ENCODE results near the gene DCP2.

The DCP2 gene

DNA sequence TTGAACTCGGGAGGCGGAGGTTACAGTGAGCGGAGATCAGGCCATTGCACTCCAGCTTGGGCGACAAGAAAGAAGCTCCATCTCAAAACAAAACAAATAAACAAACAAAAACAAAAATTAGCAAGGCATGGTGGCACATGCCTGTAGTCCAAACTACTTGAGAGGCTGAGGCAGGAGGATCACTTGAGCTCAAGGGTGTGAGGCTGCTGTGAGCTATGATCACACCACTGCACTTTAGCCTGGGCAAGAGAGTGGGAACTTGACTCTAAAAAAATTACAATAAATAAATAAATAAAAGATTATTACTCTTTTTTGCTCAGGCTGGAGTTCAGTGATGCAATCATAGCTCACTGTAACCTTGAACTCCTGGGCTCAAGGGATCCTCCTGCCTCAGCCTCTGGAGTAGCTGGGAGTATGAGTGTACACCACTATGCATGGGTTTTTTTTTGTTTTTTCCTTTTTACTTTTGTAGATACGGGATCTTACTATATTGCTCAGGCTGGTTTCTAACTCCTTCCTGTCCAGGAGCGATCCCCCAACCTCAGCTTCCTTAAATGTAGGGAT, 9.0 kb upstream of the DCP2 start:
- DNase-seq (ENCODE audit: low read depth), result no peak

- DNase-seq (ENCODE audit: low read depth), result no peak
Observed at GRCh38 chr5:112968411-112969106, 8.0 kb upstream of the DCP2 start.

GRCh38 chr5:112971276-112971675, 5.3 kb upstream of the DCP2 start:
- DNase-seq (ENCODE audit: low read depth), result no peak

- no peak for DNase-seq (ENCODE audit: low read depth)
Observed at GRCh38 chr5:112973036-112973435, 3.6 kb upstream of the DCP2 start.

- no peak for DNase-seq (ENCODE audit: low read depth)
Observed at GRCh38 chr5:112973904-112974303, 2.7 kb upstream of the DCP2 start.

- no peak for DNase-seq (ENCODE audit: low read depth)
Observed at GRCh38 chr5:112974901-112975300, 1.7 kb upstream of the DCP2 start.

DNA sequence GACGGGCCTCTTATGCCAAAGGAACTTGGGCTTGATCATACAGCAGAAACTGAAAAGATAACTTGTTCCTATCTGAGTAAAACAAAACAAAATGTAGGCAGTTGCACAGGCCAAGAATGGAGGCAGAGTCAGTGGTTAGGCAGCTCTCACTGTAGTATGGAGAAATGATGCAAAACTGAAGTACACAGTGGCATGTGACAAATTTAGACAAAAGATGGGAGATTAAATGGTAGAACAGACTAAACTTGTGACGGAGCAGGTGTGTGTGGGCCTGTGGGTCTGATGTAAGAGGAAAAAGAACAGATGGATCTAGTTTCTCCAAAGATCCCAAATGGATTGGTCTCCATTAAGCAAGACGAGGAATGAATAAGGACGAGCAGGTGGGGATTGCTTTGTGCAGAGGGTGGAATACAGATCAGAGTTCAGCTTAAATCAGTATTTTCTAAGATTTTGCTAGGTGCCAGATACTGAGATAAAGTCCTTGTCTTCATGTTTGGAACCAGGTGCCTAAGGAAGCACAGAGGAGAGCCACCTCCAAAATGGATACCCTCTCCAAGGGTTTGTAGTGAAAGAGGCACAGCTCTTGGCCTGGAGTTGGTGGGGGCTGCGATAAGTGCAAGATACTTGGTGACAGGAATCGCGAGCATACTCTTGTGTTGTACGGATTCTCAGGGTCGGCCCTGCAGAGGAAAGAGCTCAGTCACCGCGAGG, 722 bp upstream of the DCP2 start:
- DNase-seq (ENCODE audit: low read depth), result no peak

DNA sequence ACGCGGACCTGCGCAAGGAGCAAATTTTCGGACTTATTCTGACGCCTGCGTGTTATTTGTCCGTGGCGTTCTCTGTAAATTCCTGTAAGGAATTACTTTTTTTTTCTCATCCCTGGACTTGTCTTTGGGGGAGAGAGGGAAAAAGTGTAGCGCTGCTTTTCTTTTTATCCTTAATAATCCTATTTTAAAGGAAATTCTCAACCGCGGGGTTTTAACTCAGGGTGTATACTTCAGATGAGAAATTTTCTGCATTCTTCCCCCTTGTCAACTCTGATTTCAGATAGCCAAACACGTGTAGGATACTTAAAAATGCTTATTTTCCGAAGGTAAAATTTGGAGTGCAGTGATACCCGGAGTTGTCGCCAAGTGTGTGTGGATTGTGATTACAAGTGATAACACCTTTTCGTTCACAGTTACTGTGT, 853 bp downstream of the DCP2 start:
- DNase-seq (ENCODE audit: low read depth), result no peak

DNA sequence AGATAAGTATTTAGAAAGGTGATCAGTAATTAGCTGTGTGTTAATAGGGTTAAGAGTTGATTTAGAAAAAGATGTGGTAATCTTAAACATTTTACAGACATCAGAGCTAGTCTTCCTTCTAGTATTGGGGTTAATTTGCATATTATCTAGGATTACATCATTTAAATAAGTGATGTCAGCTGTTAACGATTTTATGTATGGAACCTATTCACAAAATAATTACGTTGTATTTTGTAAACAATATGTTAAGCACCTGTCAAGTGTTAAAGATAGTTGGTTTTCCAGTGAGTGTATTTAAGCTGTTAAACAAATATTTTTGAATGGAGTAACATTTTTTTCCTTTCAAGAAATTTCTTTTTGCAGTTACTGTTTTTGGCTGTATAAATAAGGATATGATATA, 2.2 kb downstream of the DCP2 start:
- no peak for DNase-seq (ENCODE audit: low read depth)

- no peak for DNase-seq (ENCODE audit: low read depth)
Observed at GRCh38 chr5:112979723-112980122, 3.1 kb downstream of the DCP2 start.

DNA sequence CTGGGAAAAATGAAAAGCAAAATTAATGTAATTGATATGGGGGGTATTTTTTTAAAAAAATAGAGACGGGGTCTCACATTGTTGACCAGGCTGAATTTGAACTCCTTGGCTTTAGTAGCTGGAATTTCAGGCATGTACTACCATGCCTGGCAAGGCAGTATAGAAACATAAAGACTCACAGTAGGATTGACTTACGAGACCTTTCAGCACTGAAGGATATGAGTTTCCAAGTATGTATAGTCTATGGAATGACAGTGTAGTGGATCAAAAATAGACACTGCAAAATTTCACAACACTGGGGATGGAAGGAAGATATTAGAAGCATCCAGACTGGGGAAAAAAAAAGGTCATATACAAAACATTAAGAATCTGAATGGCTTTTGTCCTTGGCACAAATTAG, 6.8 kb downstream of the DCP2 start:
- no peak for DNase-seq (ENCODE audit: low read depth)

DNA sequence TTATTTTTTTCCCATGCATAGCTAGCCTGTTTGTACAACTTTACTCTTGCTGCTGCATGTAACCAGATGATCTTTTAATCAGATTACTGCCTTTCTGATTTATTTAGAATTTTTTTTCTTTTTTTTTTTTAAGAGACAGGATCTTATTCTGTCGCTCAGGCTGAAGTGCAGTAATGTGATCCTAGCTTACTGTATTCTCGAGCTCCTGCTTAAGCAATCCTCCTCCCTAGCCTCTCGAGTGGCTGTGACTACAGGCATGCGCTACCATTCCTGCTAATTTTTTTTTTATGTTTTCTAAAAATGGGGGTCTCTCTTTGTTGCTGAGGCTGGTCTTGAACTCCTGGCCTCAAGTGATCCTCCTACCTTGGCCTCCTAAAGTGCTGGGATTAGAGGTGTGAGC, 9.6 kb downstream of the DCP2 start:
- DNase-seq (ENCODE audit: low read depth), result no peak

DNA sequence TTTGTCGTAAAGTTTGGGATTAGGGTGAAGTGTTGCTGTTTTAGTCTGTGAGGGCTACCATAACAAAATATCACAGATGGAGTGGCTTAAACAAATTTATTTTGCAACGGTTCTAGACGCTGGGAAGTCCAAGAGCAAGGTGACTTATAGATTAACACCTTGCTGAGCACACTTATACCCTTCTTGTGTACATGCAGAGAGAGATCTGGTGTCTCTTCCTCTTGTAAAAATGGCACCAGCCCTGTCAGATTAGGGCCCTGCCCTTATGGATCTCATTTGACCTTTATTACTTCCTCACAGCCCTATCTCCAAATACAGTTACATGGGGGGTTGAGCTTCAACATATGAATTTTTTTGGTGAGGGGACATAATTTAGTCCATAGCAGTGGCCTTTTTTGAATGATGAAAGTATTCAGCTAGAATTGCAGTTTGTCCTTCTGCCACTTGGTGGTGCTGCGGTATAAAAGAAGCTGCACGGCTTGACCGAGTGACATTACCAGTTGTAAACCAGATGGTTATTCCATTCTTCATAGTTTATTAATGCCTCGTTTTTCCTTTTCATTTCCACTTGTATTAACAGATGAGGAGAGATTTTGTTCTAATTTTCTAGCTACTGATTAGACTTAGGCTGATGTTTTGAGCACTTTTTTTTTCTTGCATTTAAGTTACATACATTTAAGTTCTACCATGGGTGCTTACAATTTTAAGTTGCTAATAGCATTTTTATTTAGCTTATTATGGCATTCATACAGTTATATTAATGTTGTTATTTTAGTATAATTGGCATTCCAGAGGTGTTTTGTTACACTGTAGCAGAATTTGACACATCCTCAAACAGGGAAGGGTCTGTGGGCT, 19.4 kb downstream of the DCP2 start:
- DNase-seq (ENCODE audit: low read depth), result peak; percentile 38

DNA sequence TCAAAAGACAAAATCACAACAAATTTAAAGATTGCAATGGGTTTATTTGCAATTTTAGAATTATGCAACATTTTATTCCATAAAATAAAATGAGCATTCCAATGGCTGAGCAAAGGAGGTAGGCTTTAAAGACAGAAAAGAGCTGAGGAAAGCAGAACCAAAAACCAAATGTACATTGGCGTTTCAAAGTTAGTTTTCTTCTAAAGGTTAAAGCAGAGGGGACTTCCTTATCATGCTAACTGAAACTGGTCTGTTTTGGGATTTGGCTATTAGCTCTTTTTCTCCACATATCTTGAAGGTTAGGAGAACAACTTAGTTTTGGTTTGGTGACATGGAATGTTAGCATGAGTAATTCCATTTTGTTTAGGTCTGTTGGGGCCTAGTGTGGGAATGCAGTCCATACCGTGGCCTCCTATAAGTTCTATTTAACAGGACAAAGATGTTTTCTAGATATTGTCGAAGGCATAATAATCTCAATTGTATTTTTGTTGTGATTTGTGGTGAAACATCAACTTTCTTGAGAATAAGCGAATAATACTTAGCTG, 20.3 kb downstream of the DCP2 start:
- DNase-seq (ENCODE audit: low read depth), result no peak

DNA sequence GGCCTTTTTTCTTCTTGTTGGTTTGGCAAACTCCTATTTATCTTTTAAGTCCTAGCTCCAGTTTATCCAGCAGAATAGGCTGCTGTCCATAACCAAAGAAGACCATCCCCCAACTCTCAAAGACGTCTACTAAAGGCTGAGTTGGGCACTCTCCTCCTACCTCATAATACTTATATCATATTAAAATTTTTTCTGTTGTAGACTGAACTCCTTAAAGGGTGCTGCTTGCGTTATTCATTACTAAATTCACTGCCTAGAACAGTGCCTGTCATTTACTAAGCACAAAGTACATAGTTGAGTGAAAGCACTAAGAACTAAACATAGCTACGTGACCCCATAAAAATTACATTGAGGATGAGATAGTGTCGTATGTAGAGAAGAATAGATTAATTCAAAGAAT, 21.7 kb downstream of the DCP2 start:
- DNase-seq (ENCODE audit: low read depth), result no peak

GRCh38 chr5:113000466-113000865, 23.9 kb downstream of the DCP2 start:
- DNase-seq (ENCODE audit: low read depth), result no peak

DNA sequence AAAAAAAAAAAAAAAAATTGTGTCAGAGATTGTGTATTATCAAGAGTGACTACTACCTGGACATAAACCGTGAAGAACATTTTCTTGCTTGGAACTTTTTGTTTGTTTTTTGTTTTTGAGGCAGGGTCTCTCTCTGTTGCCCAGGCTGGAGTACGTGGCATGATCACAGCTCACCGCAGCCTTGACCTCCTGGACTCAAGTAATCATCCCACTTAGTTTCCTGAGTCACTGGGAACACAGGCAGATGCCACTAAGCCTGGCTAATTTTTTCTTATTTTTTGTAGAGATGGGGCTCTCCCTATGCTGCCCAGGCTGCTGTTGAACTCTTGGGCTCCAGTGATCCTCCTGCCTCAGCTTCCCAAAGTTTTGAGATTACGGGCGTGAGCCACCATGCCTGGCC, 25.8 kb downstream of the DCP2 start:
- no peak for DNase-seq (ENCODE audit: low read depth)

- no peak for DNase-seq (ENCODE audit: low read depth)
Observed at GRCh38 chr5:113003763-113004162, 27.2 kb downstream of the DCP2 start.

GRCh38 chr5:113005454-113005853, 28.9 kb downstream of the DCP2 start:
- no peak for DNase-seq (ENCODE audit: low read depth)

GRCh38 chr5:113017881-113018635, 41.5 kb downstream of the DCP2 start:
- no peak for DNase-seq (ENCODE audit: low read depth)

GRCh38 chr5:113020461-113021273, 44.1 kb downstream of the DCP2 start:
- no peak for DNase-seq (ENCODE audit: low read depth)

Measured in T-helper 22 cell (primary cell).